Stimulated activated CD4-positive, alpha-beta T cell treated with anti-CD3 and anti-CD28 coated beads, Interleukin-2, amount 100 ng/mL, for 24 hours (primary cell): ENCODE measurements around the gene CCNE1.
"Not testable (repeated sequence)": the region's sequence is repeated elsewhere in the genome, so short reads cannot be mapped to it uniquely, and the experiment has no call there.

ENCODE experiments used
- DNase-seq, 2 donors: peaks; one replicate each; pipeline ENCODE4 v3.0.0-alpha.2; 2020

The CCNE1 gene

DNA sequence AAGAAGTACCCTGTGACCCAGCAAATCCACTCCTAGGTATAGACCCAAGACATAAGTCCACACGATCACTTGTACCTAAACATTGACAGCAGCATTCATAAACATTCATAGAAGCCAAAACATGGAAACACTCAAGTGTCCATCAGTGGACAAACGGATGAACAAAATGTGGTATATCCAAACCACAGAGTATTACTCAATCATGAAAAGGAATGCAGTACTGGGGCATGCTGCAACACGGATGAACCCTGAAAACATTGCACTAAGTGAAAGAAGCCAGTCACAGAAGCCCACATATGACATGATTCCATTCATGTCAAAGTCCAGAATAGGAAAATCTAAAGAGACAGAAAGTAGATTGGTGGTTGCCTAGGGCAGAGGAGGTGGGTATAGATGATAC lies 22.8 kb upstream of the CCNE1 start:
- DNase-seq, result no peak

DNA sequence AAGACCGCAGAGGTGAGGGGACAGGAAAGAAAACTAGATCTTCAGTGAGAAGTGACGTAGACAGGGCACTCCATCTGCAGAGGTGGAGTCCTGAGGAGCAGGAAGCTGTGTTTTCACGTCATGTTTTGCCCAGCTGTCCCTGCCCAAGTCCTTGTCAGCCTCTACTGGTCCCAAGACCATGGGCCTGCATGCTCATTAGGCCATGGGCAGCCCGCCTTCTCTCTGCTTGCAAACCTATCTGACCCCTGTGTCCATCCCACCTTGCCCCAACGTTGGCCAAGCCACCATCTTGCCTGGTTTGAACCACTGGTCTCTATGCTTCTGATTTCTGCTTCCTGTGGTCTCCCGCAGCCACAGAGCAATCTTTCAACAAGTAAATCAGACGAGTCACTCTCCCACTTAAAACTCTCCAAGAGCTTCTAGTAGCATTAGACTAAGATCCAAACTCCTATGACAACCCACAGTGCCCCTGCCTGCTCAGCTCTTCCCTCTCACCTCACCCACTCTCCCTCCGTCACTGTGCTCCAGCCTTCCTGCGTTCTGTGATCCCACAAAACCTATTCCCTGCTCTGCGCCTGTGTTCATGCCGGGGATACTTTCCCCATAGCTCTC lies 18.6 kb upstream of the CCNE1 start:
- no peak for DNase-seq

DNA sequence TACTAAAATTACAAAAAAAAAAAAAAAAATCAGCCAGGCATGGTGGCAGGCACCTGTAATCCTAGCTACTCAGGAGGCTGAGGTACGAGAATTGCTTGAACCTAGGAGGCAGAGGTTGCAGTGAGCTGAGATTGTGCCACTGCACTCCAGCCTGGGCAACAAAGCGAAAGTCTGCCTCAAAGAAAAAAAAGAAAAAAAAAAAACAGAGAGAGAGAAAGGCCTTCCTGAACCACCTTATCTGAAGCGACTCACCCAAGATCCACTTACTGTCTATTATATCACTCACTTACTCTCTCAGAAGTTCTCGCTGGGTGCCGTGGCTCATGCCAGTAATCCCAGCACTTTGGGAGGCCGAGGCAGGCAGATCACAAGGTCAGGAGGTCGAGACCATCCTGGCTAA lies 17.3 kb upstream of the CCNE1 start:
- DNase-seq, result not testable (repeated sequence)

DNA sequence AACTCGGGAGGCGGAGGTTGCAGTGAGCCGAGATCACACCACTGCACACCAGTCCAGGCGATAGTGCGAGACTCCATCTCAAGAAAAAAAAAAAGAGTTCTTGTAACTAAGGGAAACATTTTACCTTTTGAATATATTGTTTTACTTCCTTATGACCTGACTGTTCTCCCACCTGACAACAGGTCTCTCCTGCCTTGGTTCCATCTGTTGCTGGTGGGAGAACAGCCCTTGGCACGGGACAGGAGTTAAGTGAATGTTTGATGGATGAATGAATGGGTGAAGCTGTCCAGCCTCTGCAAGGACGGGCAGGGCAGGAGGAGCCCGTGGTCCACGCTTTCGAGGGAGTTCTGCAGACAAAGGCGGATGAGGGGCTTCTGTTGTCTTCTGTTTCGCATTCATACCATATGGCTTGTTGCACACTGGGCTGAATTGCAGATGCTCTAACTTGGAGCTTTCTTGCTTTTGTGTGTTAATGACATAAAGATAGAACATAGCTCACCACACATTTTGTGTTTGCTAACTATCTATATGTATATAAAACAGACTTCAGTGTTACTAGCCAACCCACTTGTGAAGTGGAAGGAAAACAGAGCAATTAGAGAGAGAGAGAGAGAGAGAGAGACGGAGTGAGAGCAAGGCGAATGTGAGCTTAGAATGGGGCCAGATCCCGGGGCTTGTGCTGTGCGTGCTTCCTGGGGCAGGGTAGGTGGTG lies 16.2 kb upstream of the CCNE1 start:
- DNase-seq, result no peak

DNA sequence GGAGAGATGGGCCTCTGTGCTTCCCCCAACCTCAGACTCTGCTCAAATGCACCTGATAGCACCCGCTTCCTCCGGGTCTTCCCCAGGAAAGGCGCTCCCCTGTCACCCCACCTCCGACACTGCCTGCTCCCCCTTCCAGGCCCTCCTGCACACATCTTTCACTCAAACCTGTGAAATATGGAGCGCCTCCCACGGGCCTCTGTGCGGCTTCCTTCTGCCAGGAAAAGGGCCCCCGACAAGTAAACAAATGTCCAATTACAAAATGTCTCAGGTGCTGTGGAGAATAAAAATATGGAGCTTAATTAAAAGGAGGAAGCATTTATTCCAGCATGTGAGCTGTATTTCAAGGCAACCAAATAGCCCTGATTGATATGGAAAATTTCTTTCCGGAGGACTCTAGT lies 15.6 kb upstream of the CCNE1 start:
- DNase-seq, result no peak

DNA sequence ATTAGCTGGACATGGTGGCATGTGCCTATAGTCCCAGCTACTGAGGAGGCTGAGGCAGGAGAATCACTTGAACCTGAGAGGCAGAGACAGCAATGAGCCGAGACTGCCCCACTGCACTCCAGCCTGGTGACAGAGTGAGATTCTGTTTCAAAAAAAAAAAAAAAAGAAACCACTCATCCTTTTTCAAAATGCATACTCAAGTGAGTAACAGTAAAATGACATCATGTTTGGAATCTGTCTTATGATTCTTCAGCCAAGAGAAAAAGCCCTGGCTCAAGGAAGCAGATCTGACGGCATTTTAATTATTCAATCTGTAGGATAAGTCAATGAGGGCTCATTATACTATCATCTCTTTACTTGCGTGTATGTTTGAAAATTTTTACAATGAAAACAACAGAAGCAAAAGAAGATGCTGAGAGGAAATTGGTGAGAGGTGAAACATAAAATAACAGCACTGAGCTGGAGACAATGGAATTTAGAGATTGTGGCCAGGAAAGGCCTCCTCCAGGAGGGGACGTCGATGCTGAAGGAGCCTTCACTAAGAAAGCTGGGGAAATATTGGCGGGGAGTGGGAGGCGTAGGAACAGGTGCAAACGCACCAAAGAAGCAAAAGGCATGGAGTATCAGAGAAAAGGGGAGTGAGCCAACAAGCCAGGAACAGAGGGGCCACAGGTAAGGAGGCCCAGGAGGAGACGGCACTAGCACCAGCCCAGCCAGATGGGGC lies 12.9 kb upstream of the CCNE1 start:
- DNase-seq, result no peak

DNA sequence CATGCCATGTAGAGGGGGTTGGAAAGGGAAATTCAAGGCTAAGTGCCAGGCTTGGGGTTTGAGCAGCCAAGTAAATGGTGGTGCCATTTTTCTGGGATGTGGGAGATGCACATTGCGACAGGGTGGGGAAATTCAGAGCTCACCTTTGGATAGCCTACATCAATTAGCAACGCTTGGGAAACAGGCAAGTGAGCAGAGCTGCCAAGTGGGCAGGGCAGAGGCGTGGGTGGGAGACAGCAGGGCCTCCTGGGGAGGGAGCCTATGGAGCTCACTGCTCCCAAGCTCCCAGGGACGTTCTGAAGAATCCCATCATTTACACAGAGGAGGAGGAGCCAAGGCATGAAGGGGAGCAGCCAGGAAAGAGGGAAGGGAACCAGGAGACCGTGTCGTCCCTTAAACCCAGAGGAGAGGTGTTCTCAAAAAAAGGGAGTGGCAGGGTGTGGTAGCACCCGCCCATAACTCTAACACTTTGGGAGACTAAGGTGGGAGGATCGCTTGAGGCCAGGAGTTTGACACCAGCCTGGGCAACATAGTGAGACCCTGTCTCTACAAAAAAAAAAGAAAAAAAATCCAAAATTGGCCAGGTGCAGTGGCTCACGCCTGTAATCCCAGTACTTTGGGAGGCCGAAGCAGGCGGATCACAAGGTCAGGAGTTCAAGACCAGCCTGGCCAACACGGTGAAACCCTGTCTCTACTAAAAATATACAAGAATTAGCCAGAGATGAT lies 11.5 kb upstream of the CCNE1 start:
- DNase-seq, result no peak

DNA sequence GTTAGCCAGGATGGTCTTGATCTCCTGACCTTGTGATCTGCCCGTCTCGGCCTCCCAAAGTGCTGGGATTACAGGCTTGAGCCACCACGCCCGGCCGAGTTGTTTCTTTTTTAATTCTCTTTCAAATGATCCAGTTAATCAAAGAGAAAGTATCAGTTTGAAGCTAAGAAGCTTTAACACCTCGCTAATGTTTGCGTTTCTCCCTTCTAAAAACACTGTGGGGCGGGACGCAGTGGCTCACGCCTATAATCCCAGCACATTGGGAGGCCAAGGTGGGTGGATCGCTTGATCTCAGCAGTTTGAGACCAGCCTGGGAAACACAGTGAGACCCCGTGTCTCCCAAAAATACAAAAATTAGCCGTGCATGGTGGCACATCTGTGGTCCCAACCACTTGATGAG lies 7.8 kb upstream of the CCNE1 start:
- DNase-seq, result not testable (repeated sequence)

DNA sequence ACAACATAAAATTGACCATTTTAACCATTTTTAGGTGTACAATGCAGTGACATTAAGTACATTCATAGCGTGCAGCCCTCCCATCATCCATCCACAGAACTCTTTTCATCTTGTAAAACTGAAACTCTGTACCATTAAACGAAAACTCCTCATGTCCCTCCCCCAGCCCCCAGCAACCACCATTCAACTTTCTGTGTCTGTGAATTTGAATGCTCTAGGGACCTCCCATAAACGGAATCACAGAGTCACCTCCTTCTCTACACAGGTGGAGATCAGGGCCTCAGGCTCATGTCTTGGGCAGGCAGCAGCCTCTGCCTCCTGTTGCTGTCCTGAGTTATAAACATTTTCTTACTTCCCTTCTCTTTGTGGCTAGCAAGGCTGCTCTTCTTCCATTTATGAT lies 7.3 kb upstream of the CCNE1 start:
- peak in 1 of 2 donors; percentile 22 for DNase-seq

DNA sequence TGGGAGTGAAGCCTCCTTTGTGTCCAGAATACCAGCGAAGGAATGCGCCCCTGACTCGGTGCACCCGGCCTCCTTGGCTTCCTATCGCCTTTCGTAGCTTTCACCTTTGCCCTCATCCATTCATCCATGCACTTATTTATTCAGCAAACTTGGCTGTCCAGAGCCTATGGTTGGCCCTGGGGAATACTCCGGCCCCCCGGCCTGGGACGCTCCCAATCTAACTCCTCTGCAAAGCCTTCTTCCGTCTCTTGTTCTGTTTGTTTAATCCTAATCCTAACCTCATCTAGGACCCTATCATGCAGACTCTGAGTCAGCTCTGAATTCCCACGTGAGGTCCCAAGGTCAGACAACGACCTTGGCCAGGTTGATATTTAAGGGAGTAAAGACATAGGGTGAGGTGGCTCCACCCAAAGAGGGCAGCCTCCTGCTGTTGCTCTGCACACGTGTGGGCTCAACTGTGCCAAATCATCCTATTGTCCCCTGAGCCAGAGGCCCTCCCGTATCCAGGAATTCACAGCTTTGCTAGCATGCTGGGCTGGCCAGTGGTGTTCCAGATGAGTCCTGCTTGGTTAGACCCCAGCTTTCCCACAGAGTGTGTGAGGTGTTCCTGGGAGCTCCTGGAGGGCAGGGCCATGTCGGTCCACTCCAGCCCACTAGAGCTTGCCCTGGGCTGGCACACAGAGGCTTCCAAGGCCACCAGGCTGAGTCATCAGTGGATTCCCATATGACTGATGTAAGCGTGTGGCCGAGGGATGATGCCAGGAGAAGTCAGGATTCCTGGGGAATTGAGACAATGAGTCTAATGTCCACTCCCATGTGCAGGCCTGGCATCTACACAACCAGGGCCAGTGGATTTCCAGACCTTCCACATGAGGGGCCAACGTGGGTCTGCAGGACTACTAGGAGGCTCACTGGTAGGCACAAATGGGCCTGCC lies 6.5 kb upstream of the CCNE1 start:
- DNase-seq, result no peak

DNA sequence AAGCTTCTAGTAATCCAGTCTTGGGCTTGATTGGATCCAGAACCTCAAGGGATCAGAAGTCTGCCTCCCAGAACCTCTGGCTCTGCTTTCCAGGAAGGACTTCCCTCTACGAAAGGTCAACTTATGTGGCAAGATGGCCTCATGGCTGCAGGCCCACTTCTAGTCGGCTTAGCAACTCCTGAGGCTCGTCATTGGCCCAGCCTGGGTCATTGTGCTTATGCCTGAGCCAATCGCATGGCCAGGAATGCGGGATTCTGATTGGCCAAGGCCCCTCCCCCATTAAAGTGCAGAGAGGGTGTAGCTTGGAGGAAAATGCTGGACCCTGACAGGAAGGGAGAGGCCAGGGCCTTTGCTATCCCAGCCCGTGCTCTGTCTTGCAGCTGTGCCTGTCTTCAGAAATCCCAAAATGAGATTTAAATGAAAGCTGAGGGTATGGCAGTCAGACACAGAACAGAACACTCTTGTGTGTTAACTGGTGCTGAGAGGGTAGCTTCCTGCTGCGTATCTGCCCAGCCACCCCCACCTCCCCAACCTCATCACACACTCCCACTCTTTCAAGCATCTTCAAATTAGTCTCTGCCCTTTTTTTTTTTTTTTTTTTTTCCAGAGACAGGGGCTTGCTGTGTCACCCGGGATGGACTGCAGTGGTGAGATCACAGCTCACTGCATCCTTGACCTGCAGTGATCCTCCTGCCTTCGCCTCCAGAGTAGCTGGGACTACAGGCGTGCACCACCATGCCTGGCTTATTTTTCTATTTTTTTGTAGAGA lies 5.5 kb upstream of the CCNE1 start:
- no peak for DNase-seq

DNA sequence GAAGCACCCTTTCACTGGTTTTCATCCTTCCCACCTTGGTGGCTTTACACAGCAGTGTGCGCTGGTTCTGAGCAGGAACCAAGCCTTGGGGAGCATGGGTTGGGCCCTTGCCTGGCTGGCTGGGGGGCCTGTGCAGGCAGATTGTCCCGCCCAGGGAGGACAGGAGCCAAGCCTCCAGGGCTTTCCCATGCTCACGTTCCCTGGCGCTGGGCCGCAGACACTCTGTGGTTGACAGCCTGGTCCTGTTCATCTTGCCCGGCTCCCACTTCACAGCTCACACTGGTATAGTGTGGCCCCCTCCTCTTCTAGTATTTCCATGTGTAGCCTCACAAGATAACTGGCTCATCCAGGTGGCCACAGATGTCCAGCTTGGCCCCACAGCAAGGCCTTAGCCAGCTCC lies 4.6 kb upstream of the CCNE1 start:
- no peak for DNase-seq

DNA sequence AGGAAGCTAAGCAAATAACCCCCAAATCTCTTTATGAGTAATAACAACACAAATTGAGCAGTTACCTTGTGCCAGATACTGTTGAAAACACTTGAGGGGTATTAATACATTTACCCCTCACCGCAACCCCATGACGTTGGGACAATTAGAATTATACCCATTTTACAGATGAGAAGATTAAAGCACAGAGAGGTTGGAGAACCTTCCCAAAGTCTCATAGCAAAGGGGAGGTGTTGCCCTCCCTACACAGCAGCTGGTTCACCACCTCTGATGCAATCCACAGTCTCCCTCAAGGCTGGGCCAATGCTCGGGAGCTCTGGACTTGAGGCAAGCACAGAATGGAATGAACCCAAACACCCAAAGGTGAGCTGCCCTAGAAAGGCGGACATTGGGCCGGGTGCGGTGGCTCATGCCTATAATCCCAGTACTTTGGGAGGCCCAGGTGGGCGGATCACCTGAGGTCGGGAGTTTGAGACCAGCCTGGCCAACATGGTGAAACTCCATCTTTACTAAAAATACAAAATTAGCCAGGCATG lies 3.9 kb upstream of the CCNE1 start:
- DNase-seq, result no peak

DNA sequence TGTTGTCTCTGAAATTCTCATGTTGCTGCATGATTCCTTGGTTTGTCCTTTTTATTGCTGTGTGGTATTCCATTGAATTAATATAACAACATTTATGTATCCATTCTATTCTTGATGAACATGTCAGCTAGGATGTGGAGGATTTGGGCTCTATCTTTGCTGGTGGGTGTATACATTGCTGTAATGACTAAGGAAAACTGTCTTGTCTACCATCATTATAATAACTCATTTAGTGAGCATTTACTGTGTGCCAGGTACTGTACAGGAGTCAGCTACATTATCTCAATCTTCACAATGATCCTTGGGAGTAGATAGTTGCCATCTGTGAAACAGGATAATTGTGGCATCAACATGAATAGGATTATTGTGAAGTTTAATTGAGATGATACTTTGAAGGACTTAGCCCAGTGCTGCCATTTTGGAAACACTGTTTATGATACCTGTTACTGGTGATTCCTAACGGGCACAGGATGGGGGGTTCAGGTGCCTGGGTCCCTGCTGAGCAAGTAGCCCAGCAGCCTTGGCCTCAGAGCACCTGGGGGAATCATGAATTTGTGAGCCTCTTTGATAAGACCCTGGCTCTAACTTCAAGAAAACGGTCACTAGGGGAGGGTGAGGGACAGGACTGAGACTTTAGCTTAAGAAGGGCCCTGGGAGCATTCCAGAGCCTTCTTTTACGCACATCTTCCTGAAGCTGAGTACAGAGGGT lies 1.8 kb upstream of the CCNE1 start:
- no peak for DNase-seq

DNA sequence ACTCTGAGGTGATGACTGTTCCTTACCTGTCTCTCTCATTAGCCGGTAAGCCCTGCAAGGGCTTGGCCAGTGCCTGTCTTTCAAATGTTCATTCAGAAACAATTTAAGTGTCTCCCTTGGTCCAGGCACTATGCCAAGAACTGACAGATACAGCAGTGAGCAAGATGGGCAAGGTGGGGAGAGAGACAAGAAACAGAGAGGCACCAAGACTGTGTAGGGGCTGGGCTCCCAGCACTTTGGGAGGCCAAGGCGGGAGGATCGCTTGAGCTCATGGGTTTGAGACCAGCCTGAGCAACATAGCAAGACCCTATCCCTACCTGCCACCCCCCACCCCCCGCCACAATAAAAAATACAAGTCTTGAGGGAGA lies 1.3 kb upstream of the CCNE1 start:
- no peak for DNase-seq

DNA sequence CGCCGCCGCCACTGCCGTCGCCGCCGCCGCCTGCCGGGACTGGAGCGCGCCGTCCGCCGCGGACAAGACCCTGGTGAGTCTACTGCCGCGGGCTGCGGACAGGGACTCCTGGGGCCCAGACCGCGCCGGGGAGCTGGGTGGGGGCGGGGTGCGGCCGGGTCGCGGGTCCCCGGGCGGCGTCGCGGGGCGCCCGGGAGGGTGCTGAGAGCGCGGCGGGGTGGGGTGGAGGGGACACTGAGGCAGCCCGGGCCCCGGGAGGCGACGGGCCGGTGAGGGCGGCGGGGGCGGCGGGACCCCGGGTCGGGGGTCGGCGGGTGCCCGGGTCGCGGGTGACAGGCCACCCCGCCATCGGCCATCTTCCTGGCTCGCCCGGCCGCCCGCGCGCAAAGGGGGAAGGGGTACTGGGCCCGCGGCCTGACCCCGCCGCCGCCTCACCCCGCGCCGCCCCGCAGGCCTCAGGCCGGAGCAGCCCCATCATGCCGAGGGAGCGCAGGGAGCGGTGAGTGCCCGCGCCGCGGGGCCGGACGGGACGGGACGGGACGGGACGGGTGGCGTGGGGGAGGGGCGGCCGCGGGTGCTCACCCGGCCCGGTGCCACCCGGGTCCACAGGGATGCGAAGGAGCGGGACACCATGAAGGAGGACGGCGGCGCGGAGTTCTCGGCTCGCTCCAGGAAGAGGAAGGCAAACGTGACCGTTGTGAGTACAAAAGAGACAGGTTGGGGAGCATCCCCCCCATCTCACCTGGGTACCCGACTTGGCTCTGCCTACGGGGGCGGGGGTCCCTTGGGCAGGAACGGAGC lies 489 bp downstream of the CCNE1 start:
- peak; percentile 30 to 33 for DNase-seq

DNA sequence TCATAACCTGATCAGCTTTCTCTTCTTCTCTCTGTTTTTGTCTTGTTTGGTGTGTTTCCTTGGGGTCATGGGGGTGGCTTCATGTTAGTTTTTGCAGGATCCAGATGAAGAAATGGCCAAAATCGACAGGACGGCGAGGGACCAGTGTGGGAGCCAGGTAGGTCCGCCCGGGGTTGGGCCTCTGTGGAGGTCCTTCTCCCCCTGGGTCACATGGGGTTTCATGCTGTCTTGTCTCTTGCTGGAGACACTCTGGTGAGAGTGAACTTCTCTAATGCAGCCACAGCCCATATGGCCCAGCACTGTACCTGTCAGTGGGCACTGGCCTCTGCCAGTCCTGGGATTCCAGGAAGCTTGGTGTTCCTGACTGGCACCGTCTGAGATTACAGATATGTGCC lies 1.1 kb downstream of the CCNE1 start:
- no peak for DNase-seq

DNA sequence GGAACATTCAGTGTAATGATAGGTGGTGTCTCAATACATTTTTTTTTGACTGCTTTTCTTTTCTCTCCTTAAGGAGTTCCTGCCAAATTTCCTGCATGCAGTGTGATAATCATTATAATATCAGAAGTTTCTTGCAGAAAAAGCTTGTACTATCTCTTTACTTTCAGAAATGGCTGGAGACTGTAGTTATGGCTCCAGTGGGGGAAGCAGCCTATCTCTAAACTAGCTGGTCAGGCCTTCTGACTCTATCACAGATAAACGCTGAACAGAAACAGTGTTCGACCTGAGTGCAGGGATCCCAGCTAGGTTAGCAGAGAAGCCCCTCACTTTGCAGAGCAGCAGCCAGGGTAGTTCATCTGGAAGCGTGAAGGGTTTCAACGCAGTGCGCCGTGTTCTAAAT lies 1.9 kb downstream of the CCNE1 start:
- no peak for DNase-seq

DNA sequence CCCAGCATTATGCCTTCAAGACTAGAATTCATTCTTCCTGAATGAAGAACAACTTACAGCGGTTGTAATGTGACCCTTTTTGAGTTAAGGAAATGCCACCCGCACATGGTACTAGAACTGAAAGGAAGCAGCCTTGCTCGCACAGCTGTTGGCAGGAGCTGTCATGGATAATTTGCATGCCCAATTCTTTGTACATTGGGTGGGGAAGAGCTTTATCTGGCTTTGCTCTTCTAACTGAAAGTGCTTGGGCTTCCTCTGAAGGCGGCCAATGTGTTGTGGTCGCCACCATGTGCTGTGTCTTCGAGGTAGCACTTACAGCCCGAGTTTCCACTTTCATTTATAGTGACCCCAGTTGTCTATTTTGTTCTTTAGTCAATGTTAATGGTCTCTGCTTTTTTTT lies 3.4 kb downstream of the CCNE1 start:
- no peak for DNase-seq

DNA sequence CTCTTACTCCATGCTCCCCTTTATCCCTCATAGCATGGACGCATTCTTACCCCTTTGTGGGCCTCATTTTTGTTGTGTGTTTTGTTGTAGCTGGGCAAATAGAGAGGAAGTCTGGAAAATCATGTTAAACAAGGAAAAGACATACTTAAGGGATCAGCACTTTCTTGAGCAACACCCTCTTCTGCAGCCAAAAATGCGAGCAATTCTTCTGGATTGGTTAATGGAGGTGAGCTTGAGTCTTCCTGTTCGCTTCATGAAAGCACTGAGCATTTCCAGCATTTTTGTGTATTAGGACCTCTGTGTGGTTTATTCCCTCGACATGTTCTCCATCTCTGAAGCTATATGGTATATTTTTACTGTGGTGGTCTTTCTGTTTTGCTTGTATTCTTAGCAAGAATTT lies 5.5 kb downstream of the CCNE1 start:
- no peak for DNase-seq
